ENCODE results near the gene AKR1C1. TPM values are rescaled to one million over a fixed set of nuclear protein-coding genes. Genes with fewer than 3 reads are reported as not detected.
"Not testable (repeated sequence)": the region's sequence is repeated elsewhere in the genome, so short reads cannot be mapped to it uniquely, and the experiment has no call there.

AKR1C1 gene
- total RNA-seq = under 1 TPM; 0.12 to 0.32 TPM

DNA sequence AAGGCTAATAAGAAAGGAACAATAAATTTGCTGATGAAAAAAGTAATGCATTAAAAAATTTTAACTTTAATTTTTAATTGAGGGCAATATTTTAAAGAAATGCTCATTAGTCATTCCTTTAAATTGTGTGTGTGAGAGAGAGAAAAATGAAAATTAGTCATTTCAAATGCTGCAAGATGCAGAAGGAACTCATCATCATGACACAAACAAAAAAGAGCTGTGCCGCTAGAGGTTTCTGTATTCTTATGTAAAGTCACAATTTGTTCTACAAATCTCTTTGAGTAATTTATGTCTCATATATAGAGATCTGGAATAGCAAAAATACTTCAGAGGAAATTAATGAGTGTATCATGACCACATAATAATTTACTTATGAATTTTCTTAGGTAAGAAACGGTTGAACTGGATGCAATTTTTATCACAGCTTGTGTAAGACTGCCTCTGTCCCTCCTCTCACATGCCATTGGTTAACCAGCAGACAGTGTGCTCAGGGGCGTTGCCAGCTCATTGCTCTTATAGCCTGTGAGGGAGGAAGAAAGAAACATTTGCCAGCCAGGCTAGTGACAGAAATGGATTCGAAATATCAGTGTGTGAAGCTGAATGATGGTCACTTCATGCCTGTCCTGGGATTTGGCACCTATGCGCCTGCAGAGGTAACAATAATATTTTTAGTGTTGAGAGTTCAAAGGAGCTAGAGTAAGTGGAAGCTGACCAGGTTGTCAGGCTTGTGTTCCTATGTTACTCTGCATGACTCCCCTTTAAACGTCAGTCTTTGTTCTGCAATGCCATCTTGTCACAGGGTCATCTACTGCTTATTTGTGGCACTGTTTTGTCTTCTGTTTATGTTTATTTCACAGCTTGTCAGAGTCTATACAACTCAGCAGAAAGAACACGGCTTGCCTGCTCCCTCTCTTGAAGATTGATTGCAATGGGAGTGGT is at the start of gene AKR1C1:
Gene AKR1C1 (plus strand): TSS at position 540 of the 939 bp plus-strand sequence. CDS start 30 bp downstream, at position 570.
- H3K27ac Mint-ChIP-seq; H3K36me3 Mint-ChIP-seq; ATAC-seq; DNase-seq; H3K4me3 Mint-ChIP-seq; H3K4me1 Mint-ChIP-seq; H3K9me3 Mint-ChIP-seq (ENCODE audit: low read depth); CTCF ChIA-PET; H3K27me3 Mint-ChIP-seq: not testable (repeated sequence)

DNA sequence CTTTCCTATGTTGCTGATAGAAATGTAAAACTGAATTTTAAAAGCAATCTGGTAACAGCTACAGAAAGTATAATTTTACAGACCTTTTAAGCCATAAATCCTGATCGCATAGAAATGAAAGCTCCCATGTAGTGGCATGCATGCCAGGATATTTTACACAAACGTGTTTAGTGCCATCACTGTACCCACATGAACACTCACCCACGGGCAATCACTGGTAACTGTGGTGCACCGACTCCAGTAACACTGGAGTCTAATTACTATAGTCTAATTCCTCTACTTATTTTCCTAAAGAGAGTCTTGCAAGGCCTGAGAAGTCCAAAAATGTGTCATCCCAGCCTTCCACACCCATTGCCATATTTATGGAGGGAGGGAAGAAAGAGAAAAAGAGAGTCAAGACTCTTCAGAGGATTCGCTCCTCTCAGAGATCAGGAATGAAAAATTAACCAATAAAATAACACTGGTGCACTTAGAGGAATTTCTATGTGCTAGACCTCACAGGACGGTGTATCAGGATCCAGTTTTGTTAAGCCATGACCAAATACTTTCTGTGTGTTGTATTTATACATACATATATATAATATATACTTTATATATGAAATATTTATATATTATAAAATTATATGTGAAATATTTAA is 48.9 kb upstream of the AKR1C1 start:
- Mint-ChIP-seq H3K4me3 (no peak overlapping the region), H3K4me1 (no peaks in the 10 kb centered on the region), H3K9me3 (ENCODE audit: low read depth) (no peaks in the 10 kb centered on the region), H3K27me3 (no peaks in the 10 kb centered on the region), H3K27ac (no peak overlapping the region), H3K36me3 (no peaks in the 10 kb centered on the region)
- CTCF ChIA-PET = no interaction called here
- no peak for DNase-seq
- no peak for ATAC-seq

DNA sequence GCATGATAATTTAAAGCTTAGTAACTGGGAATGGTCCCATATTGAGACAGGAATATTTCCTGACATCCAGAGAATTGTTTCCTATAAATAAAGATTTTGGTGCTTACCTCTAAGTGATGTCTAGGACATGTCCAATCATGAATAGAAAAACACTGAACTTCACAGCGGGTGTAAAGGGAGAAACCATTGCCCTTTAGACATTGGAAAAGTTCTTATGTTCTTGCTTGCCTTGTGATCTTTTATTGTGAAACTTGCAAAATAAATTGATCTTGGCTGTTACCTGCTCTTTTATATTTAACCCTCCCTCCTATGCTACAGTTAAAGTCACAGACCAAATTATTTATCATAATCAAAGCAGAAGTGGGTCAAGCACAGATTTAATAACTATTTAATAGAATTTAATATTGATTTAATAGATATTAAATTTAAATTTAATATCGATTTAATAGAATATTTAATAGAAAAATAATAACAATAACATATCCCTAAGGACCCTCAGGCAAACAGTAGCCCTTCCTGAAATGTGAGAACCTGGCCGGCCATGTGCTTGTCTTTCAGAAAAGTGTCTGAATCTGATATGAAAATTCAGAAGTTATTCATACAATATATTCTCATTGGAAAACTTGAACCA is 47.0 kb upstream of the AKR1C1 start:
- H3K27ac Mint-ChIP-seq = no peak overlapping the region
- H3K4me1 Mint-ChIP-seq = no peaks in the 10 kb centered on the region
- no peak overlapping the region for H3K4me3 Mint-ChIP-seq
- DNase-seq (no peak), ATAC-seq (no peak)
- CTCF ChIA-PET = no interaction called here
- no peaks in the 10 kb centered on the region for H3K27me3 Mint-ChIP-seq
- H3K36me3 Mint-ChIP-seq = no peaks in the 10 kb centered on the region
- no peaks in the 10 kb centered on the region for H3K9me3 Mint-ChIP-seq (ENCODE audit: low read depth)

DNA sequence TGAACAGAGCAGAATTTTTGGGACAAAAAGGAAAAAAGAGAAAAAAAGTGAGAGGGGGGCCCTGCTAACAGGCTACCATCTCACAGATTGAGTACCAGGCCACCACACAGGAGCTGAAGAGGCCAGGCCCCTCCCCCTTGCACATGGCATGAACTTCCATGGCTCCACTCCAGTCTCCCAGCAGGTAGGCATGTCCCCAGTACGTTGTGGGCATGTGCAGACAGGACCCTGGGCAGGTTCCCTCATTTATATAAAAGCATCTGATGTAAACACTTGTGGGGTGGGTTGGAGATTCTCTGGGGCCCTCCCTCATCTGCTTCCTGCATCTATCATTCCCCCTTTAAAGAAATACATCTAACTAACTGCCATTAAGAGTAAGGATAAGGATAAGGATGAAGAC is 45.0 kb upstream of the AKR1C1 start:
- Mint-ChIP-seq H3K36me3 (no peaks in the 10 kb centered on the region), H3K4me1 (no peaks in the 10 kb centered on the region), H3K27me3 (peaks cover 4% of the 10 kb centered on the region), H3K27ac (no peak overlapping the region), H3K4me3 (no peak overlapping the region), H3K9me3 (ENCODE audit: low read depth) (no peaks in the 10 kb centered on the region)
- no peak for DNase-seq
- CTCF ChIA-PET = no interaction called here
- ATAC-seq = no peak

DNA sequence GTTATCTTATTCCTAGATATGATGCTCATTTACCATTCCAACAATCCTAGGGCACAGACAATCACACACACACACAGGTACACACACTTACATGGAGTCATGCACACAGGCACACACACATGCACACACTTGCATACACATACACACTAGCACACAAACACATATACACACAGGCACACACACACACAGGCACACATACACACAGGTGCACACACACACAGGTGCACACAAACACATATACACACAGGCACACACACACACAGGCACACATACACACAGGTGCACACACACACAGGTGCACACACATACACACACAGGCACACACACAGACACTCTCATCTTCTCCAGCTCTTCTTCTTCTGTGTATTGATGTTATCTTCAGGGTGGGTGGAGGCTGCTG is 38.7 kb upstream of the AKR1C1 start:
- H3K4me1 Mint-ChIP-seq; H3K4me3 Mint-ChIP-seq; H3K27ac Mint-ChIP-seq; CTCF ChIA-PET; H3K27me3 Mint-ChIP-seq; H3K36me3 Mint-ChIP-seq; H3K9me3 Mint-ChIP-seq (ENCODE audit: low read depth); DNase-seq; ATAC-seq: not testable (repeated sequence)

DNA sequence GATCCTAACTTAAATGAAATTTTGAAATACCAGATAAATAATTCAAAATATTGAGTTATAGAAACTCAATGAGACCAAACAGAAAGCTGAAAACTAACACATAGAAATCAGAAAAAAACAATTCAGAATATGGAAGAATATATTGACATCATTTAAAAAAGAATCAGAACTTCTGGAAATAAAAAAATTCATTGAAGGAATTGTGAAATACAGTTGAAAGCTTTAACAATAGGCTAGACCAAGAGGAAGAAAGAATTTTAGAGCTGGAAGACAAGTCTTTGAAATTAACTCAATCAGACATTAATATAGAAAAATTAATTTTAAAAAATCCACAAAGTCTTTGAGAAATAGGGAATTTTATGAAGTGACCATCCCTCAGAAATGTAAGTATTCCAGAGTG is 36.8 kb upstream of the AKR1C1 start:
- Mint-ChIP-seq H3K4me1 (no peaks in the 10 kb centered on the region), H3K27ac (no peak overlapping the region), H3K4me3 (no peak overlapping the region), H3K9me3 (ENCODE audit: low read depth) (no peaks in the 10 kb centered on the region), H3K36me3 (peaks cover 2% of the 10 kb centered on the region), H3K27me3 (peaks cover 4% of the 10 kb centered on the region)
- DNase-seq (no peak), ATAC-seq (no peak)
- CTCF ChIA-PET = no interaction called here

DNA sequence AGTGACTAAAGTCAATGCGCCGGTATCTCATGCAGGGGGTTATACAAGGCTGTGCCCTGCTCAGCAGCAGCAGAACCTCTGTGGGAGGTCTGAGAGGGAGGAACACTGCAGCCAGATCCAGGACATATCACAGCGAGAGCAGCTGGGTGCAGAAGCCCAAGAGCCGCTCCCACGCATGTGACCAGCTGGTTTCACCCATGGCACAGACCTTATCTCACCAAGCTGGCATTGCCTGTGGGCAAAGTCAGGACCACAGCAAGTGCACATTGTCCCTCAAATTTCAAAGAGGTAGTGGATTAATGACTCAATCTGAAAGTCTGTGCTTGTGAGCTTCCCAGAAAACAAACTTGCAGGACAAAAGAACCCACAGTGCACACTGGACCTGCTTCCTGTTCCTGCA is 31.6 kb upstream of the AKR1C1 start:
- no peaks in the 10 kb centered on the region for H3K9me3 Mint-ChIP-seq (ENCODE audit: low read depth)
- H3K27ac Mint-ChIP-seq = no peak overlapping the region
- H3K27me3 Mint-ChIP-seq = no peaks in the 10 kb centered on the region
- DNase-seq (no peak), ATAC-seq (no peak)
- no peak overlapping the region for H3K4me3 Mint-ChIP-seq
- CTCF ChIA-PET = no interaction called here
- no peaks in the 10 kb centered on the region for H3K4me1 Mint-ChIP-seq
- no peaks in the 10 kb centered on the region for H3K36me3 Mint-ChIP-seq

DNA sequence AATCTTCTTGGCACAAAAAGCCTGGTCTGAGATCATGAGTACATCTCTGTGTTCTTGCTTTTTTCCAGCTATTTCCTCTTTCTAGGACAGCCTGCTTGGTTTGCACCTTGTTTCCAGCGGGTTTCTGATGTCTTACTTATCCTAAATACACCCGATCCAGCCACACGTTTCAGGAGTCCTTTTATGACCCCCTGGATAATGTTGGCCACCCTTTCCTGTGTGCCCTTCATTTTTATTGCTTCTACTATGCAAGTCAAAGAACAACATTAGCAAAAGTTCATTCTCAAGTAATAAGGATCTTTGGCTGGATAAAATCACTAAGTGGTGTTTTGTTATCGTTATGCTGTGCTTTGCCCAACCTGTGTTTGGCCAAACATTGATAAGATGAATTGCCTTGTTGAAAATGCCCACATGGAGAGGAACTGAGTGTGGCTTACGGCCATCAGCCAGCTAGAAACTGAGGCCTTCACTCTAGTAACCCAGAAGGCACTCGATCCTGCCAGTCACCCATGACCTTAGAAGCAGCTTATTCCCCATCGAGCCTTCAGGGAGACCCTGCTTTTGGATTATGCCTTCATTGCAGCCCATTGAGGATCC is 28.7 kb upstream of the AKR1C1 start:
- ATAC-seq (no peak), DNase-seq (no peak)
- H3K27ac Mint-ChIP-seq = no peak overlapping the region
- H3K9me3 Mint-ChIP-seq (ENCODE audit: low read depth) = no peaks in the 10 kb centered on the region
- H3K27me3 Mint-ChIP-seq = no peaks in the 10 kb centered on the region
- no peaks in the 10 kb centered on the region for H3K36me3 Mint-ChIP-seq
- CTCF ChIA-PET = no interaction called here
- no peaks in the 10 kb centered on the region for H3K4me1 Mint-ChIP-seq
- no peak overlapping the region for H3K4me3 Mint-ChIP-seq

DNA sequence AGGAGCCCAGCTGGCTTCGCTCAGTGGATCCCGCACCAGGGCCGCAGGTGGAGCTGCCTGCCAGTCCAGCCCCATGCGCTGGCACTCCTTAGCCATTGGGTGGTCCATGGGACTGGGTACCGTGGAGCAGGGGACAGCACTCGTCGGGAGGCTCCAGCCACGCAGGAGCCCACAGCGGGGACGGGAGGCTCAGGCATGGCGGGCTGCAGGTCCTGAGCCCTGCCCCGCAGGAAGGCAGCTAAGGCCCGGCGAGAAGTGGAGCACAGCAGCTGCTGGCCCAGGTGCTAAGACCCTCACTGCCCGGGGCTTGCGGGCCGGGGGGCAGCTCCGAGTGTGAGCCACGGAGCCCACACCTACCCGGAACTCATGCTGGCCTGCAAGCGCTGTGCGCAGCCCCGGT is 25.9 kb upstream of the AKR1C1 start:
- Mint-ChIP-seq H3K9me3 (ENCODE audit: low read depth) (no peaks in the 10 kb centered on the region), H3K27me3 (no peaks in the 10 kb centered on the region), H3K27ac (no peak overlapping the region), H3K4me1 (no peaks in the 10 kb centered on the region), H3K36me3 (no peaks in the 10 kb centered on the region), H3K4me3 (no peak overlapping the region)
- DNase-seq (no peak), ATAC-seq (no peak)
- CTCF ChIA-PET = no interaction called here

DNA sequence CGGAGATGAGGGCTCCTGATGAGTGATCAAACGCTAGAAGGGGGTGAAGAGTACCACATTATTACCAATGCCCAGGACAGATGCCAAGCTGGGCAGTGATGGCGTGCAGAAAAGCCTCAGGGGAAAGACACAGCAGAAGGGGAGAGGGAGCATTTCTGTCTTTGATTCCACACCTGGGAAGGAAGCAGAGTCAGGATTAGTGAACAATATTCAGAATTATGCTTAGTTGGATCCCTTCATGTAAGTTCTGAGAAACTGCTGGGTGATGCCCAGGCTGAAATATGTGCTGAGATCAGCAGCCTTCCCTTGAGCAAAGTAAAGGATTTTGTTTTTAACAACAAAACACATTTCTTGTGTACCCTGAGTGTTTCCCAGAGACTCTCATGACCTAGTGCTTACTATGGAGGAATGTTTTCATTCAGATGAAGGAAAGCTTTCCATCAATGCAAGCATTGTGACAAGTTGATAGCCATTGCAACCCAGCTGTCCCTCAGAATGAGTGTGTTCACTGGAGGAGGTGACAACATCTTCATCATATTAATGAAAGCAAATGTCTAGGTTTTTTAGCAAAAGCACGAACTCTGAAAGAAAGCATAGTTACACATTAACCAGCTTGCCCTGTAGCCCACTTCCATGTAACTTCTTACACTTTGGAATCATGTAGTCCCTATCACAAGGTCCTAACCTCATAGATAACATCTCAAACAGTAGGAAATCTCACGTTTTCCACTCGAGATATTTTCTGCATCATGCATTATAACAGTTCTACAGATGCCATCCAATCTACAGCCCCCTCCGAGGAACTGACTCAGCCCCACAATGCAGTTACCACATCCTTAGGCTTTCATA is 23.8 kb upstream of the AKR1C1 start:
- ATAC-seq (no peak), DNase-seq (no peak)
- H3K27me3 Mint-ChIP-seq = peaks cover 3% of the 10 kb centered on the region
- H3K36me3 Mint-ChIP-seq = no peaks in the 10 kb centered on the region
- no peak overlapping the region for H3K27ac Mint-ChIP-seq
- no peaks in the 10 kb centered on the region for H3K9me3 Mint-ChIP-seq (ENCODE audit: low read depth)
- no peaks in the 10 kb centered on the region for H3K4me1 Mint-ChIP-seq
- H3K4me3 Mint-ChIP-seq = no peak overlapping the region
- CTCF ChIA-PET = interaction anchor here (0.9 kb wide), 1 partner anchor 10 kb away, joined by 4 read pairs; no protein-coding TSS in a partner anchor

DNA sequence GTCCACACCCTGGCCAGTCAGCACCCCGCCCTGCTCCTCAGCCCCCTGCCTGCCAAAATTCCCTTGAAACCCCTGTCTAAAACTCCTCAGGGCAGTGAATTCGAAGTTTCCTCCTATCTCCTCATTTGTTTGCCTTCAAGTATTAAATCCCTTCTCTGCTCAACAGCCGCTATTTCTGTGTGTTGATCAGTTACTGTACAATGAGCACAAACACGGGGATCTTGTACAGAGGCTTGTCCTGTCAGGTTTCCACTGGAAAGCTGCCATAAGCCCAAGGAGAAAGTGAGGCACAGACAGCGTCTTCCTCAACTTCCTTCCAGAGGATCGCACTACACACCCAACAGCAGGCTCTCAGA is 23.2 kb upstream of the AKR1C1 start:
- not testable (repeated sequence) for H3K27ac Mint-ChIP-seq

DNA sequence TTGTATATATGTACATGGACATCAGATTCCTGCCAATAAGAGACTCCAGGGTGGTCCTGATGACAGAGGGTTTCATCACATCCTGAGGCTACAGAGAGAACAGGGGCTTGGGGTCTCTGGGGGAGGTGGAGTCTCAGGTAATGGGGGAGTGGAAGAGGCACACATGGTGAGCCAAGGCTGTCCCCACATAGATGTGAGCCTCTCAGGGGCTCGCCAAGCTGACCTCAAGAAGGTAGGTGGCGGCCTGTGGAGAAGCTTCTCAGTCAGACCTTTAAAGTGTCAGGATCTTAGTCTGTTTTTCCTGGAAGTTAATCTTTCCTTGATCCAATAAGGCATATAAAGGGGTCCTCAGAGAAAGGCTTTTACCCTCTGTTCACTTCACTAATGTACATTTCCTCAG is 22.3 kb upstream of the AKR1C1 start:
- H3K27ac Mint-ChIP-seq; CTCF ChIA-PET; H3K27me3 Mint-ChIP-seq; H3K9me3 Mint-ChIP-seq (ENCODE audit: low read depth); H3K4me3 Mint-ChIP-seq; H3K36me3 Mint-ChIP-seq; H3K4me1 Mint-ChIP-seq; DNase-seq; ATAC-seq: not testable (repeated sequence)

More for the DNA sequence above, 23.2 kb upstream of the AKR1C1 start:
- DNase-seq; H3K9me3 Mint-ChIP-seq (ENCODE audit: low read depth); ATAC-seq; H3K4me3 Mint-ChIP-seq; H3K27me3 Mint-ChIP-seq; H3K36me3 Mint-ChIP-seq; H3K4me1 Mint-ChIP-seq: not testable (repeated sequence)
- CTCF ChIA-PET = interaction anchor here (0.9 kb wide), 1 partner anchor 9 kb away, joined by 4 read pairs; no protein-coding TSS in a partner anchor
